NCI-H2171 (cell line): ENCODE measurements around the gene P2RY11.

Experiments used
- DNase-seq: peaks from one replicate; lab custom pipeline; 2025; lab: John Stamatoyannopoulos, UW

The P2RY11 gene

DNA sequence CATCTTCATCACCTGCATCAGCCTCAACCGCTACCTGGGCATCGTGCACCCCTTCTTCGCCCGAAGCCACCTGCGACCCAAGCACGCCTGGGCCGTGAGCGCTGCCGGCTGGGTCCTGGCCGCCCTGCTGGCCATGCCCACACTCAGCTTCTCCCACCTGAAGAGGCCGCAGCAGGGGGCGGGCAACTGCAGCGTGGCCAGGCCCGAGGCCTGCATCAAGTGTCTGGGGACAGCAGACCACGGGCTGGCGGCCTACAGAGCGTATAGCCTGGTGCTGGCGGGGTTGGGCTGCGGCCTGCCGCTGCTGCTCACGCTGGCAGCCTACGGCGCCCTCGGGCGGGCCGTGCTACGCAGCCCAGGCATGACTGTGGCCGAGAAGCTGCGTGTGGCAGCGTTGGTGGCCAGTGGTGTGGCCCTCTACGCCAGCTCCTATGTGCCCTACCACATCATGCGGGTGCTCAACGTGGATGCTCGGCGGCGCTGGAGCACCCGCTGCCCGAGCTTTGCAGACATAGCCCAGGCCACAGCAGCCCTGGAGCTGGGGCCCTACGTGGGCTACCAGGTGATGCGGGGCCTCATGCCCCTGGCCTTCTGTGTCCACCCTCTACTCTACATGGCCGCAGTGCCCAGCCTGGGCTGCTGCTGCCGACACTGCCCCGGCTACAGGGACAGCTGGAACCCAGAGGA, 2.6 kb downstream of the P2RY11 start:
- no peak for DNase-seq

DNA sequence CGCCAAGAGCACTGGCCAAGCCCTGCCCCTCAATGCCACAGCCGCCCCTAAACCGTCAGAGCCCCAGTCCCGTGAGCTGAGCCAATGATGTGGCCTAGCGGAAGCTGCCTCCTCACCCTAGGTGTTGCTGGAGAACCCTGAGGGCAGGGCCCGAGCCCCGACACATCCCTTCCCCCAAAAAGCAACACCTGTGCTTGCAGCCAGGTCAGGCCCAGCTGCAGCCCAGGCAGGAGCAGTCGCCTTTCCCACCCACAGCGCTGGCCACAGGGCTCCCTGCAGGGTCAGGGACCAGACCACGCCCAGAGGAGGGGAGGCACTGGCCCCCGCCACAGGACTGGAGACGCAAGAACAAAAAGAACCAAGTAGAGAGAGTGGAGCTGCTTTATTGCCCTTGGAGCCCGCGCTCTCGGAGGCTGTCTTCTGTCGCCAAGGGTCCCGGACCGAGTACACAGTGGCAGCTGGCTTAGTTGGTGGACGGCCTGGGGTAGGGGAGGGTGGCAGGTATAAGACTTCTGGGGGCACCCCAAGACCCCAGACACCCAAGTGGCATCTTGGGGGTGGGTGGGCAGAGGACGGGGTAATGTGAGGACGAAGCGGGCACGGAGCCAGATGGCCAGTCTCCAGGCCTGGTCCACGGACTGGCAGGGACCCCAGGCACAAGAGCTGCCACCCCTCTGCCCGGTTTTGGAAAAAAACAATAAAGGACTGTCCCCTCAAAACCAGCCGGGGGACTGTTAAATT, 3.3 kb downstream of the P2RY11 start:
- DNase-seq = no peak

DNA sequence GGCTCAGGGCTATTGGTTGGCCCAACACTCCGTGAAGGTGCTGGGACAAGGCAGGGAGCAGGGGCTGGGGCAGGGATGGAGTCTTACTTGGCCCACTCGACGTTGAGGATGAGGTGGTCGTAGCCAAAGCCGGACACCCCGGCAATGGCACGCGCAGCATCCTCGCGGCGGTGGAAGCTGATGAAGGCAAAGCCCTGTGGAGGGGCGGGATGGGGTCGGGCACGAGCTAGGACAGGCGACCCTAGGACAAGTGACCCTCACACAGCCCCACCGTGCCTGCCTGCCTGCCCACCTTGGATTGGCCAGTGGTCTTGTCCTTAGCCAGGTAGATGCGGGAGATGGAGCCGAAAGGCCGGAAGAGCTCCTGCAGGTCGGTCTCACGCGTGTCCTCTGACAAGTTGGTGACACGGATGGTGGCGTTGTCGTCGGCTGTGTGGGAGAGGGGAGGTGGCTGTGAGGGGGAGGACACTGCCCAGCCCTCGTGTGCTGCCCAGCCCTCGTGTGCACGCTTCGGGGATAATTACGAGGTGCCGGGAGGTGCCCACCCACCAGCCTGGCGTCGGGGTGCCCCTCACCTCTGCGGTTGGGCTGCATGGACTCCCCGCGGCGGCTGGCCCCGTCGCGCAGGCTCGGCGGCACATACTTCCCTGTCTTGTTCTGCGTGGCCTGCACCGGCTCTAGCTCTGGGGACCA, 4.0 kb downstream of the P2RY11 start:
- DNase-seq = no peak

DNA sequence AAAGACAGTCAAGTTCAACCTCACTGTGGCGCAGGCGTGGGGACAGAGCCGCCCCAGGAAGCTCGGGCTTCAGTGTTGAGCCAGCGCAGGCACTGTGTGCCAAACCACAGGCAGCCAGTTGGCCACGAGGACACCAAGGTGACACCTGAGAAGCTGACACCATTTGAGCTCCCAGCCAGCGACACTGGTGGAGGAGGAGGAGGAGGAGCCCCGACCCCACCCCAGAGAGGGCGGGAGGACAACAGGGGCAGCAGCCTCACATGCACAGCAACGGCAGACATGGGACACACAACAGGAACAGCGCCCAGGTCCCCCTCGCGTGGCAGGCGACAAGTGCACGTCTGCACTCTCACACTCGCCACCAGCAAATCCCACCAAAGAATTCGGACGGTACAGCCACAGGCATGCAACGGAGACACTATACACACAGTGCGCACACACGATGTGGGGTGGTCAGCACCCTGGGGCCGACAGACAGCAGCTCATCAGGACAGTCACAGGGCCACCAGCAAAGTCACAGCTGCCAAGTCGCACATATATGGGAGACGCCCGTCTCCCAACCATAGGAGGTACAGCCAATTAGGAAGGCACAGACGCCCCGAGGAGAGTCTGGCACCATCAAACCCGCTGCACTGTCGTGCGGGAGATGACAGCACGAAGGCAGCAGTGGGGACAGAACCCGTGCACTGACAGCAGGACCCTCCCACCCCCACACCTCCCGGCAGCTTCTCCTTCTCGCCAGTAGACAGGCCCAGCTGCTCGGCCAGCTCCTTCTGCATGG, 4.8 kb downstream of the P2RY11 start:
- no peak for DNase-seq

DNA sequence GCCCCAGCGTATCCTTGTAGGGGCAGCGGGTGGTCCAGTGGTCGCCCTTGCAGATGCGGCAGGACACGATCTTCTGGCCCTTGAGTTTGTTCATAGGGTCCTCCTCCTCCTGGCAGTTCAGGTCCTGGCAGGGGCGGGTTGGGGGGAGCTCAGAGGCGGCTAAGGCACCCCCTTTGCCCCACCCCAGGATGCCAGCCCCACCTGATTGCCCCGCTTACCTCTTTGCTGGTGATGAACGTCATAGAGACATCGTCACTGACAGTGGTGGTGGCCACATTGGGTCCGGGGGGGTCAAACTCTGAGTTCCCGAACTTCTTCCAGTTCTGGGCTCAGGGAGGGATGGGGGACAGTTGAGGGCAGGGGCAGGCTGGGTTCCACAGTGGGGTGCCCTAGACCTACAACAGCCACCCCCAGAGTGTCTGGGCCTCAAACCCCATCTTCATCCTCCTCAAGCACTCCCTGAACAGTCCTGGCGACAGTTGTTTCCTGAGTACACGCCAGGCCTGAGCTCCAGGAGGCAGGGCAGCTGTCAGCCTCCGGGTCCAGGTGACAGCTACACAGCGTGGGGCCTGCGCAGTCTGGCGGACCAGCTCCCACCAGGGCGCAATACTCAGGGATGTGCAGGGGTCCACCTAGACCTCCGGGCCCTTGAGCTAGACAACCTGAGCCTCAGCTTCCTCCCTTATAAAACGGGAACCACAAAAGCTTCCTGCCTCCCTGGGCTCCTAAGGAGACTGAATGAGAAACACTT, 5.5 kb downstream of the P2RY11 start:
- DNase-seq = no peak

DNA sequence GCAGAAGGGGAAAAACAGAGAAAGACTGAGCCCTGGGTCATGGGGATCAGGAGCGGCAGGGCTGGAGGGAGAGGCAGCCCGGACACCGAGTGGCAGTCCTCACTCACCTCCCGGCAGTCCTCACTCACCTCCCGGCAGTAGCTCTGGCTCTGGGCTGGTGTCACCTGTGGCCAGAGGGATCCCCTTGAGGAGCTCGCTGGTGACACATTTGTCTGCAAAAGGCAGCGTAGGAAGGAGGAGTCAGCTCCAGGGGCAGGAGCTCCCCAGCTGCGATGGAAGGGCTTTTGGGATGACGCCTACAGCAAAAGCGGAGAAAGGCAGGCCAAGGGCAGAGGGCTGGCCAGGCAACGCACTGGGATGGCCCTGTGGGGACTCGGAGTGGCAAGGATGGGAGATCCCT, 7.5 kb downstream of the P2RY11 start:
- DNase-seq = no peak

DNA sequence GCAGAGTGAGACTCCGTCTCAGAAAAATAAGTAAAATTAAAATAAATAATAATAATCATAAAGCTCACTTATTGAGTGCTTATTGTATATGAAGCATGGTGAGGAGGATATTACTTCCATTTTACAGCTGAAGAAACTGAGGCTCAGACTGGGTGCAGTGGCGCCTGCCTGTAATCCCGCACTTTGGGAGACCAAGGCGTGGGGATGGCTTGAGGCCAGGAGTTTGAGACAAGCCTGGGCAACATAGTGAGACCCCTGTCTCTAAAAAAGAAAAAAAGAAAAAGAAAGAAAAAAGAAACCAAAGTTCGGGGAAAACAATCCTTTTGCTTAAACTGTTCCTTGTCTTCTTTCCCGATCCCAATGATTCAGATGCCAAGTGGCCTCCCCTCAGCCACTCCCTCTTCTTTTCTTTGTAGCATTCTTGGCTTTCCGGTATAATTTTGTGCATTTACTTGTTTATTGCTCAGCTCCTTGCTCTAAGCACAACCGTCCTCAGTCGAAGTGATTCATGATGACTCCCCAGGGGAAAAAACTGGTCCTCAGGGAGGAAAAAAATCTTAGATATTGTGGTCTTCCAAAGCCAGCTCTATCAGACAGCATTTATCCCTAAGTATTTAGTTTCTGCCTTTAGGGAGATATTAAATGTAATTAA, 9.2 kb downstream of the P2RY11 start:
- no peak for DNase-seq

DNA sequence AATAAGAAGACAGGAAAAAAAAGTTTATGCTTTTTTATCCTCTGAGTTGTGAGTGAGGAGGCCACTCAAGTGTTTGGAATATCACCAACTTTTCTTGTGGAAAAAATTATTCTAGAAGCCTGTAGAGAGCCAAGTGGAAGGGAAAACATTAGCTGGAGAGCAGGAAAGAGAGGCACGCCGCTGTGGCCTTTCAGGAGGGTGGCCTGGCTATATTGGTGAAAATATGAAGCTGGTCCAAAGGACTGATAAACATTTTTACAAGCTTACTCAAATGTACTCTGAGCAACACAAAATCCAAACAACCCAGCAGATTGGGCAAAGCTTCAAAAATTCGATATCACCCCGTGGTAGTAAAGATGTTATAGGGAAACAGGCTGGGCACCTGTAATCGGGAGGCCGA, 10.6 kb downstream of the P2RY11 start:
- DNase-seq = no peak

DNA sequence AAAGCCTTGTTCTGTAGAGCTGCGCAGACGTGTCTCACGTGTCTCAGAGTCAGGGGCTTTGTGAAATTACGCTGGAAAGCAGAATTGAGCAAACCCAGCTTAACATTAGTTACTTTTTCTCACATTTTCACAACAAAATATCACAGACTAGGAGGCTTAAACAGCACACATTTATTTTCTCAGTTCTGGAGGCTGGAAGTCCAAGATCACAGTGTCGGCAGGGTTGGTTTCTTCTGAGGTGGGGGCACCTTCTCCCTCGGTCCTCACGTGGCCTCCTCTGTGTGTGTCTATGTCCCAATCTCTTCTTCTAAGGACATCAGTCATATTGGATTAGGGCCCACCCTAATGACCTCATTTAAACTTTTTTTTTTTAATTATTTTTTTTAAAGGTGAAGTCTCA, 12.9 kb downstream of the P2RY11 start:
- DNase-seq = no peak

DNA sequence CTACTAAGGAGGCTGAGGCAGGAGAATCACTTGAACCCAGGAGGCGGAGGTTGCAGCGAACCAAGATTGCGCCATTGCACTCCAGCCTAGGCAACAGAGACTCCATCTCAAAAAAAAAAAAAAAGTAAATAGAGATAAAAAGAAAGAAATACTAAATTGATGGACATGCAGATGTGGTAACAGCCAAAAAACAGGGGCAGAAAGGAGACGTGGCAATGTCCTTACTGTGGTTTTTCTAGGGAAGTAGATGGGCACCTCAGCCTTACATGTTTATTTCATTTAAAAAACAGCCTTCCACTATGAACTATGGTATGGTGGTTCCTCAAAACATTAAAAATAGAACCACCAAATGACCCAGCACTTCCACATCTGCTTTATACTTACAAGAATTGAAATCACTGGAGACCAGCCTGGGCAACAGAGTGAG, 14.7 kb downstream of the P2RY11 start:
- no peak for DNase-seq

DNA sequence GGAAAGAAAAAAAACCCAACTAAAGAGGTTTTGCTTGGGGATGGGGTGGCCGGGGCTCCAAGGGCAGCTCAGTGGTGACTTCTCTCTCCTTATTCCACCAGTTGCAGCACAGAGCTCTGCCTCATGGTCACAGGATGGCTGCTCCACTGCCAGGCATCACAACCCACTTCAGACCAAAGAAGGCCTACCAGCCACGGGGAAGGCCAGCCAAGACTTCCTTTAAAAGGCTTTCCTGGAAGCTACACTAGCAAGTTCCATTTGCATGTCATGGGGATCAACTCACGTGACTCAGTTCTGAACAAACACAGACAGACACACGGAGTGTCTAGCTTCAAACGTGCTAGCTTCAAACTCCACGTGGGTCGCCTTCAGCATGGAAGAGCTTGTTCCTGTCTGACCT, 21.4 kb downstream of the P2RY11 start:
- no peak for DNase-seq

DNA sequence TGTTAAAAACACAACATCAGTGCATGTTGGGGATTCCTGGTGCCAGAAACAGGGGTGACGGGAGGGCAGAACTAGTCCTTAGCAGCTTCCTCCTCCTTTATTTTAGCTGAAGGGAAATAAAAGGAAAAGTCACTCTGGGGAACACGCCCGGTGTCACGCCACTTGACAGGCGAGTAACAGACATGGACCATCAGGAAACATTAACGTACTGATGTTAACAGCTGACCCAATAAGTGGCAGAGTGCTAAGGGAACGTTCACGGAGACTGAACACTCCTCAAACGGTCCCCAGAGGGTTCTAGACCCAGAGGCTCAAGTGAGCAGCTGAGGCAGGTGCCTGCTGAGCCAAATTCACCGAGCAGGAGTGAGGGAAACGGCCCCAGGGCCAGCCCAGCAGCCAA, 22.1 kb downstream of the P2RY11 start:
- no peak for DNase-seq

DNA sequence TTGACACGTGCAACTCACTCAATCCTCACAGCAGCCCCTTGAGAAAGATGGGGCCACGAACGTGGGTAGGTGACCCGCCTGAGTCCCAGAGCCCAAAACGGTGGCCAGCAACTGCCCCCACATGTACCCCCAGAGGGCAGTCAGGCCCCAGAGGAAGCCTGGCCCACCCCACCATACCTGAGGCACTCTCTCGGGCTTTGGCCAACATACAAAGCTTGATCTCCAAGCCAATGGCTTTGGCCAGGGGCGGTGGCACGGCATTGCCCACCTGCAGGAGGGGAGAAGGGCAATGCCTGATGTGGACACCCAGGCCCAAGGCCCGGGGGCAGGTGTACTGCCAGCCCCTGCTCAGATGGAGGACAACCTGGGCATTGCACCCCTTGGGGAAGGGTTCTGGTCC, 22.5 kb downstream of the P2RY11 start:
- no peak for DNase-seq

DNA sequence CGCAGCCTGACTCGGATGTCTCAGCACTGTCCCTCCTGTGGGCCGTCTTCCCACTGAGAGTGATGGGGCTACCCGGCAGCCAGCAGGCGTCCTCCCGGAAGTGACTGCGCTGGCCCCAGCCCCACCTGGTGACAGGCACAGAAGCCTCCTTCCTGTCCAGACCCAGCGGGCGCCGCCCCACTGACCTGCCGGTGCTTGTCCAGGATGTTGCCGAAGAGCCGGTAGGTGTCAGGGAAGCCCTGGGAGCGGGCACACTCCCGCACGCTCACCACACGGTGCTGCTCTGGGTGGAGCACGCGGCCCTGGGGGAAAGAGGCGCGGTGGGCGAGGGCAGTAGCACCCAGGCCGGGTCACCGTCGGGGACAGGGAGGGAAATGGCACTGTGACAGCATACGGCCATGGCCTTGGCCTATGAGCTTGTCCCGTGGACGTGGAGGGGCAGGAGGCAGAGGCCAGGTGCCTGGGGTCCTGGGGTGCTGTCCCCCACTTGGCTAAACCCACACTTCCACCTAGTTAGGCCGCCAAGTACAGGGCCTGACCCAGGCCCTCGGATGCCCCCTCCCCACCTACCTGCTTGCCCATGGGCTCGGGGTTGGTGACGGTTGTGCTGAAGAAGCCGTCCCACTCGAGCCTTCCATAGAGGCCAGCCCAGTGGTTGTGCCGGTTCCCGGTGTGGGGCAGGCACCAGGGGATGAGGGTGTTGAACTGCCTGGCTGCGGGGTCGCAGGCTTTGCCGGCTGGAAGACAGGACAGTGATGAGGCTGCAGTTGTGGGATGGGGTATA, 24.2 kb downstream of the P2RY11 start:
- no peak for DNase-seq

DNA sequence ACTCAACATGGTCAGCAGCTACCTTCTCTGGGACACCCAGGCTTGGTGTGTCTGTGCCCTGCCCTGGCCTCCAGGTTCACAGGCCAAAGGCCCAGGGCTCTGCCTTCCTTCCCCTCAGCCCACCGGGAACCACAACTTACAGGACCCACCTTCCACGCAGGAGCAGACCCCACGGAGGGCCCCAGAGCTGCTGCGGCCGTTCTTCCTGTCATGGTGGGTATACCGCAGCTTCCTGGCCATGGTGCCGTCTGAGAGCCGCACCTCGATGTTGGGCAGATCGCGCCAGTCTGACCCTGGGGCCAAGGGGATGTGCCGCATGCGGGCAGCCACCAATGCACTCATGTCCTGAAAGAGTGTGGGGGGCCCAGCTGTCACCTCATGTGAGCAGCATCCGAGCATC, 25.4 kb downstream of the P2RY11 start:
- DNase-seq = no peak

DNA sequence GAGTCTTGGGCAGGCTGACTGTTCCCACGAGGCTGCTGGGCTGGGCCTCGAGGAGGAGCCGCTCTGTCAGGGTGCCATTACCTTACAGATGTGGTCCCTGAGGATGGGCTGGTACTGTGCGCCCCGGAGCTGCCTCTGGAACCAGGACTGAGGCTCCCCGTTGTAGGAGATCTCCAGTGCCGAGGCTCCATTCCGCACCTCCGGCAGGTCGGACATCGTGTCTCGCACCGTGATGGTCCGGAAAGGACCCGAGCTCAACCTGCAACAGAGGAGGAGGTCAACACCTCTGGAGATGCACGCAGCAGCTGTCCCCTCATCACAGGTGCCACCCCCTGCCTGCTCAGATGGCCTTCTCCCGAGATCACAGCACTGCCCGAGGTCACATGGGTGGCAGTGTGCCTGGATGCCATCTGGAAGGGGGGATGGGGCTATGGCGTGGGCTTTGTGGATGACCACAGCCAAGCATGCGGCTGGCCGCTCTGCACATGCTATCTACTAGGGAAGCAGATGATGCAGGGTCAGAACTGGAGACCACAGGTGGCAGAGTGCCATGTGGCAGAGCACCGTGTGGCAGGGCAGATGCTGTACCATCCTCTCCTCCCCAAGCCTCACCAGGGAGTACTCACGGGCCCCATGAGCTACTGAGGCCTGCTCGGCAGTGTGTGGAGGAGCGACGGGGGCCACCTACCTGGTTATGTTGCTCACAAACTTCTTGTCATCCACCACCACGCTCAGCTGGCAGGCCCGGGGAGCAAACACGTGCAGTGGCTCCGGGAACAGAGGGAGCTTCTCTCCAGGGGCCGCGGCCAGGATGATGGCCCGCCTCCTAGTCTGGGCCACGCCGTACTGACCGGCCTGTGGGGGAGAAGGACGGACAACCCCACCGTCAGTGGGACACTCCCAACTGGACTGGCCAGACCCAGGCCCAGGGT, 26.5 kb downstream of the P2RY11 start:
- no peak for DNase-seq

DNA sequence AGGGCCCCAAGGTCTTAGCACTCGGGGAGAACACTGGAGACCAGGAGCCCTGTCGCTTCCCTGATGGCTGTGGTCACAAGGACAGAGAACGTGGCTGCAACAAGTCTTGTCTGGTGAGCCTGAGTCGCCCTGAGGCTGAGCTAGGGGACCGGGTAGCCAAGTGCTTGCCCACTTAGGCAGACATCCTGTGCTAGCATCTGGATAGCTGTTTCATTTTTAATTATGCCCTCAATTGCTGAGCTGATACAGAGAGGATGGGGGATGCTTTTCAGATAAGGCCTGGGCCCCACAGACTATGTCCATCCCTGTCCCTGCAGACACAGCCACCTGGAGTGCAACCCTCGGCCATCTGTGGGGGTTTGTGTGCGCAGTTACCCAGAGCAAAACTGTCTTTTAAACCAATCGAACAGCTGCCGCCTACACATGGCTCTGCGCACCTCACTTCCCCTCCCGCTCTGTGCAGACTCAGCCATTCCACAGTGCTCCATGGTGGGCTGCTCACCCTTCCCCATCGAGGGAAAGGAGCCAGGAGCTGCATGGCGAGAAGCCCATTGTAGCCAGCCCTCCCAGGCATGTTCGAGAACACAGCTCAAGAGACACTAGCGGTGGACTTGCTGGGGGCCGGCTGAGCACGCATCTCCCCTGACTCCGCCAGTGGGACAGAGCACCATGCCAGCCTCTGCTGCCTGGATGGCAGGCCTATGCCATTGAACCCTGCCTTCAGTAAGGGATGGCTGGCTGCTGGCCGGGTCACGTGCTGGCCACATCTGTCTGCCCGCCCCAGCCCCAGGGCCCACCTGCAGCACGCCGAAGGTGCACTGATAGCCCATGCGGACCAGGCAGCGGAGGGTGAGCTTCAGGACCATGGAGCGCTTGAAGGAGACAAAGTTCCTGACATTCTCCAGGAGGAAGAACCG, 27.6 kb downstream of the P2RY11 start:
- DNase-seq = no peak

DNA sequence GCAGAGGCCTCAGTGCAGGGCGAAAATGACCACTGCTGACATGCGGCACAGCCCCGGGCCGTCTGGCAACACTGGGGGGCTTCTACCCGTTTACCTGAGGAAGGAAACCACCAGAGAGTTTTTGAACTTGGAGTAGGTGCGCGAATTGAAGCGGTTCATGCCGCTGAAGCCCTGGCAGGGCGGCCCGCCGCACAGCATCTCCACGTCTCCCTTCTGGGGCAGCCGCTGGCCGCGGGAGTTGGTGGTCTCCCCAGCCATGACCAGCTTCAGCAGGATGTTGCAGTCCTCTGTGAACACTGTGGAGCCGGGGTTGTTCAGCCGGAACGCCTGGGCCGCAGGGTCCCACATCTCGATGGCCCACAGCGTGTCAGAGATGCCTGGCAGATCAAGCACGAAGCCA, 28.5 kb downstream of the P2RY11 start:
- no peak for DNase-seq
